Measurements from ENCODE around the gene ROBO1. TPM values are rescaled to one million over a fixed set of nuclear protein-coding genes. Genes with fewer than 3 reads are reported as not detected.

The ROBO1 gene
- total RNA-seq, 1 donor from 2014 or later, result 0.16 TPM

DNA sequence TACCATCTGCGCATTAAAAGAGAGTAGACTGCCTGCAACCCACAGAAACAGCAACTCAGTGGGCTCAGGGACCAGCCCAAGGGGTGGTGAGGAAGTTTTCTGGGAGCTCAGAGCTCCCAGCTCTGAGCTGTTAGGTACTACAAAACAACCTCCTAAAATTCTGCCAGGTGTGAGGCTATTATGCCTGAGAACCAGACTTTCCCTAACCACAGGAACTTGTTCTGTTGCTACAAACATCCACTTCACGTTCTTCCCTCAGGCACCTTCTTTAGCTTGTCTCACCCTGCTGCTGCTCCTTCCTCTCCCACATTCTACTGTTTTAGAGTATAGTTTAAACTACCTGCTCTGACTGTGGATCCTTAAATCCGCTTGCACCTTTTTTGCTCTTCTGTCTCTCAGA is 399.4 kb downstream of the ROBO1 start:
- Mint-ChIP-seq H3K36me3 (ENCODE audit: low read depth) (no peaks in the 10 kb centered on the region), H3K27ac (no peak overlapping the region), H3K4me1 (ENCODE audit: low read depth) (no peaks in the 10 kb centered on the region), H3K9me3 (no peaks in the 10 kb centered on the region), H3K27me3 (ENCODE audit: insufficient read depth) (no peaks in the 10 kb centered on the region), H3K4me3 (no peak overlapping the region)
- intact Hi-C loops (cut with micrococcal nuclease), result no loop called here
- no peak for DNase-seq (ENCODE audit: low spot score)

DNA sequence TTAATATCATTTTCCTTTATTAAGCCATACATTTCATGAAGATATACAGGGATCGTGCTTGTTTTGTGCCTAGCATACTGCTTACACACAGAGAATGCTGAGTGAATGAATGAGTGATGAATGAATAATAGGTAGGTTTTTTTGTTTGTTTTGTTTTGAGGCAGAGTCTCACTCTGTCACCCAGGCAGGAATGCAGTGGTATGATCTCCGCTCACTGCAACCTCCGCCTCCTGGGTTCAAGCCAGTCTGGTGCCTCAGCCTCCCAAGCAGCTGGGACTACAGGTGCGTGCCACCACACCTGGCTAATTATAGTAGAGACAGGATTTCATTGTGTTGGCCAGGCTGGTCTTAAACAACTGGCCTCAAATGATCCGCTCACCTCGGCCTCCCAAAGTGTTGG is 400.0 kb downstream of the ROBO1 start:
- intact Hi-C loops (cut with micrococcal nuclease), result no loop called here

DNA sequence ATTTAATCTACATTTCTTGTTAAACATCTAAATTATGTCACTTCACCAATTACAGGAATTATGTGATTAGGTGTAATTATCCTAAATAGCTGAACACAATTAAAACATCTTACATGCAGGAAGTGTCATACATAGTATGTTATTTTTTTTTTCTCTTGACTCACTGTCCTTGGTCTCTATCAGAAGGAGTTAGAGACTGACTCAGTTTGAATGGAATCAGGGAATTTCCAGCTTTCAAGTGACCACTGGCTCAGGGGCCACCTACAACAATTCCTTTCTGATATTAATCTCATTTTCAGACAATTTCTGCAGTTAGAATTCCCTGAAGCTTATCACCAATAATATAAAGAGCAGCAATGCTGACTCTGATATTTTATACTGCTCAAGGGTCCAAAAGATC is 400.7 kb downstream of the ROBO1 start:
- no peaks in the 10 kb centered on the region for H3K4me1 Mint-ChIP-seq (ENCODE audit: low read depth)
- no peaks in the 10 kb centered on the region for H3K9me3 Mint-ChIP-seq
- H3K27ac Mint-ChIP-seq, result no peak overlapping the region
- intact Hi-C loops (cut with micrococcal nuclease), result no loop called here
- no peak for DNase-seq (ENCODE audit: low spot score)
- no peaks in the 10 kb centered on the region for H3K36me3 Mint-ChIP-seq (ENCODE audit: low read depth)
- no peaks in the 10 kb centered on the region for H3K27me3 Mint-ChIP-seq (ENCODE audit: insufficient read depth)
- H3K4me3 Mint-ChIP-seq, result no peak overlapping the region

More for the DNA sequence above, 400.0 kb downstream of the ROBO1 start:
- H3K36me3 Mint-ChIP-seq (ENCODE audit: low read depth), result no peaks in the 10 kb centered on the region
- H3K9me3 Mint-ChIP-seq, result no peaks in the 10 kb centered on the region
- no peaks in the 10 kb centered on the region for H3K4me1 Mint-ChIP-seq (ENCODE audit: low read depth)
- no peak overlapping the region for H3K27ac Mint-ChIP-seq
- DNase-seq (ENCODE audit: low spot score), result no peak
- no peaks in the 10 kb centered on the region for H3K27me3 Mint-ChIP-seq (ENCODE audit: insufficient read depth)
- no peak overlapping the region for H3K4me3 Mint-ChIP-seq

DNA sequence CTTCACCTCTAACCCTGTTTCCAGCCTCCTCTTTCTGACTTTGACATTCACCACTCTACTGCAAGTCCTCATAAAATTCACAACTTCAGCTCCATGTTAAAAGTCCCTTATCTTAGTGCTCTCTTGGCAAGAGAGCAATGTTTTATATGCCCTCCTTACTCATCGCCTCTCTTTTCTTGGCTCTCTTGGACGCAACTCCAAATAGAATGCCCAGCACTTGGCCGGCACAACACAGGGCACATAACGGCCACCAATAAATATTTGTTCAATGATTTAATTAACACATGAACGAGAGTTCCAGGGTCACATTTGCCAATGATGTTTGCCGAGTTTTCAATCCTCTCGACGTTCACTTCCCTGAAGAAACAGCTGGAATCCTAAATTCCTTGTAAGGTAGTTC is 401.4 kb downstream of the ROBO1 start:
- Mint-ChIP-seq H3K4me1 (ENCODE audit: low read depth) (no peaks in the 10 kb centered on the region), H3K36me3 (ENCODE audit: low read depth) (no peaks in the 10 kb centered on the region), H3K27me3 (ENCODE audit: insufficient read depth) (no peaks in the 10 kb centered on the region), H3K4me3 (no peak overlapping the region), H3K9me3 (no peaks in the 10 kb centered on the region), H3K27ac (no peak overlapping the region)
- no peak for DNase-seq (ENCODE audit: low spot score)
- intact Hi-C loops (cut with micrococcal nuclease), result no loop called here

DNA sequence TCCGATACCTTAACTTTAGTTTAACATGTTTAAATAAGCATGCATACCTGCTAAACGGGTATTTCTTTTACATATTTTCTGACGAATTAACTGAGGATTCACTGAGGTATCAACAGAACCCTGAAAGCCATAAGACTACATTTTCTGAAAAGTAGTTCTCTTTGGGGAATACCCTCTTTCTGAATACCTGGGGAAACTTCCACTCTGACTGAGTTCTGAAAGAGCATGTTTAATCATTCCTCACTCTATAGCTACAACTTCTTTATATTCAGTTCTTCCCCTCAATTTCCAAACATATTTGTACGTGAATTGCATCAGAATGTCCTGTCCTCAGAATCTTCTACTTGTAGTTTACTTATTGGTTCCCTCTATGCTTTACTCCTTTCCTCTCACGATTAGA is 403.0 kb downstream of the ROBO1 start:
- no peaks in the 10 kb centered on the region for H3K9me3 Mint-ChIP-seq
- DNase-seq (ENCODE audit: low spot score), result no peak
- H3K4me3 Mint-ChIP-seq, result no peak overlapping the region
- H3K36me3 Mint-ChIP-seq (ENCODE audit: low read depth), result no peaks in the 10 kb centered on the region
- no peaks in the 10 kb centered on the region for H3K27me3 Mint-ChIP-seq (ENCODE audit: insufficient read depth)
- intact Hi-C loops (cut with micrococcal nuclease), result no loop called here
- H3K27ac Mint-ChIP-seq, result no peak overlapping the region
- no peaks in the 10 kb centered on the region for H3K4me1 Mint-ChIP-seq (ENCODE audit: low read depth)

DNA sequence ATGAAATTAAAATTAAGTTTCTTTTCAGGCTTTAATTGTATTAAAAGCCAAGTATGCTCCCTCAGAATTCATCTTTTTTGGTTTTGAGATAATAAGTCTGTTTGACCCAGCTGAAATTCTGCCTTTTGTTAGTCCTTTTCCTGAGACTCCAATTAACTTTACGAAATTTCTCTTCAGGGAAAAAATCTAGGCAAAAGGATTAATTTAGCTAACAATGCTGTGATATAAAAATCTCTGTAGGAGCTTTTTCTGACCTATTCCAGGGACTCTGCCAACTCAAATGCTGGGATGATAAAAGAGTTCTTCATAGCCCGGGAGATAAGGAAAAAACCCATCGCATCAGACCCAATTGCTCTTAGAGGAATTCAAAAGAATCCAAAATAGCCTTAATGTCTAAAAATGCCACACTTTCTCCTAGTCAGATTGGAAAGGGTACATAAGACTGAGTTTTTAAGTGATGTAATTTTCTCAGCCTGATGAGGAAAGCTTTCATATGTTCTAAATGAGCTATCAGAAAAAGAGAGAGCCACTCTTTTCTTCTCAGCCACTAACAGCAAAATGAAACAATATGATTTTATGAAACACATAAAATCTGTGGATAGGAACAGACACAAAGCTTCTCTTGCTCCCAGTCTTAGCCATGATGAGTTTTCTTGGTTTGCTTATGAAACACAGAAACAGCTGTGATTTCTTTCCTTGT is 405.1 kb downstream of the ROBO1 start:
- no peak overlapping the region for H3K4me3 Mint-ChIP-seq
- H3K27ac Mint-ChIP-seq, result no peak overlapping the region
- H3K36me3 Mint-ChIP-seq (ENCODE audit: low read depth), result no peaks in the 10 kb centered on the region
- no peaks in the 10 kb centered on the region for H3K9me3 Mint-ChIP-seq
- intact Hi-C loops (cut with micrococcal nuclease), result no loop called here
- H3K27me3 Mint-ChIP-seq (ENCODE audit: insufficient read depth), result no peaks in the 10 kb centered on the region
- no peak for DNase-seq (ENCODE audit: low spot score)
- H3K4me1 Mint-ChIP-seq (ENCODE audit: low read depth), result no peaks in the 10 kb centered on the region

DNA sequence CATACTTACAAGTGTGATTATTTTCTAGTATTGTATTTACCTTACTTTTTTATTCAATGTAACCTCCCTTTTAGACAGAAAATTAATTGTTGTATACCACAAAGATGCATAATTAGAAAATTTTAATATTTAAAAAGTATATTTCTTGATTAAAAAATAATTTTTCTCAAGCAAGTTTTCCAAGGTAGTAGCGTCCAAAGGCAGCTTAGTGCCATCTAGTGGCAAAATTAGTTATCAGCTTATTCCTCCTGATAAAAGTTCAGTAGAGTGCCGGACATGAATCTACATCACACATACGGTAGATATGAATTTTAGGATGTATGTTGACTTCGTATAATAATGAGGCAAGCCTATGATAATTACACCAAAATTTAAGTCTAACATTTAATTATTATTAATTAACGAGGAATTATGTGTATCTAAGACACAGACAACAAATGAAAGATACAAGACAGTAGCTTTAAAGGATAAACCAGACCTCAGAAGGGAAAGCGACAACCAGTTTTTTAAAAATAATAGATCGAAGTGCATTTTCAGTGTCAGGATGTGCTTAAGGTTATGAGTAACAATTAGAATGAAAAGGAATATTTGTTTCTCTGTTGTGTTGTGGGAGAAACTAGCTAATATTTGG is 405.9 kb downstream of the ROBO1 start:
- intact Hi-C loops (cut with micrococcal nuclease), result no loop called here
- no peaks in the 10 kb centered on the region for H3K36me3 Mint-ChIP-seq (ENCODE audit: low read depth)
- H3K4me1 Mint-ChIP-seq (ENCODE audit: low read depth), result no peaks in the 10 kb centered on the region
- DNase-seq (ENCODE audit: low spot score), result no peak
- H3K4me3 Mint-ChIP-seq, result no peak overlapping the region
- no peaks in the 10 kb centered on the region for H3K27me3 Mint-ChIP-seq (ENCODE audit: insufficient read depth)
- no peak overlapping the region for H3K27ac Mint-ChIP-seq
- H3K9me3 Mint-ChIP-seq, result no peaks in the 10 kb centered on the region

DNA sequence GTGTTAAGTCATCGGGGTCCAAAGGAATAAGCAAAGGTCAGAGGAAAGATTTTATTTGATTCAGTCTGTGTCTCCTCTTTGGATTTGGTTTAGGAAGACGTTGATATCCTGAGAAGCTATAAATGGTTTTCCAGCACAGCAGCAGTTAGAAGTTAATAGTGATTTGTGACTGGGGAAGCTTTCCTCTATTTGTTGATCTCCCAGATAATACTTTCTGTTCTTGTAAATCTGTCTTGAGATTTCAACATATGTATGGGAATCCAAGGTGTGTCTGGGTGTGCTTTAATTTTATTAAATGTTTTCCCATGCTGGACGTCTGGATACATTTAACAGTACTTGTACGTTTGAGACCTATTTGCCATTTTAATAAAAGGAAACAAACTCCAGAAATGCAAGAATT is 409.5 kb downstream of the ROBO1 start:
- no peak overlapping the region for H3K4me3 Mint-ChIP-seq
- H3K36me3 Mint-ChIP-seq (ENCODE audit: low read depth), result no peaks in the 10 kb centered on the region
- no peaks in the 10 kb centered on the region for H3K4me1 Mint-ChIP-seq (ENCODE audit: low read depth)
- no peaks in the 10 kb centered on the region for H3K27me3 Mint-ChIP-seq (ENCODE audit: insufficient read depth)
- intact Hi-C loops (cut with micrococcal nuclease), result no loop called here
- H3K27ac Mint-ChIP-seq, result no peak overlapping the region
- H3K9me3 Mint-ChIP-seq, result no peaks in the 10 kb centered on the region
- DNase-seq (ENCODE audit: low spot score), result no peak

DNA sequence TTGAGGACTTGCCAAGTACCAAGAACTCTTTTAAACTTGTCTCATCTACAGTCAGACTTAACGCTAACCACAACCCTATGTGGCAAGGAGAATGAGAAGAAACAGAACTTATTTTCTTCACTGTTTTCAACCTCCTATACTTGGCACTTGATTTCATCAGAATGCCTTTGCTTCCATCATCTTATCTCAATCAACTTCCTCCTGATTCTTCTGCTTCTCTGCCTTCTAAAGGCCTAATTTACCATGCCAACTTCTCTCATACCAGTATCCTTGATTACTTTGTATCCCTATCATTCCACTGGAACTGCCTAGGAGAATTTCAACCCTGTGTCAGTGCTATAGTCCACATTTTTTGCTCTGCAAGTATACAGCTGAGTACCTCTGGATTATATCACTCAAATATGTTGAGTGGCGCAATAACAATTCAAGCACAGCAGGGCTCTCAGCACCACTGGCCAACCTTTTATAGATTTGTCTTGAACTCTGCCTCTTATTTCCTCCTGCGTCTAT is 413.6 kb downstream of the ROBO1 start:
- H3K4me1 Mint-ChIP-seq (ENCODE audit: low read depth), result no peaks in the 10 kb centered on the region
- DNase-seq (ENCODE audit: low spot score), result no peak
- no peaks in the 10 kb centered on the region for H3K36me3 Mint-ChIP-seq (ENCODE audit: low read depth)

DNA sequence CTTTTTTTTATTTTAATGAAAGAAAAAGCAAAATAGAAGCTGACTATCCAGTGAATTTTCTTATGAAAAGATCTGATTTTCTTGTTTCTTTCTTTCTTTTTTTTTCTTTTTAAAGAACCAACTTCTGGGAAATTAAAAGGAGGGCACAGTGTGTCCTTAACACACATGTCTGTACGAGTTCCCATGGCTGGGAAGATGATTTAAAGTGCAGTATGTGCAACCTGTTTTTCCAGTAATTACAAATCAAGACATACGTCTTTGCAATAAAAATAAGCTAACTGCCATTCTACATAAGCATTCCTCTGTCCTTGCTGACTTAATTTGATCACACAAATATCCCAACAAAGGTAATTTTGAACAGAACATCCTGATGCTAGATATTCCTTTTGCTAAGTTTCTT is 416.1 kb downstream of the ROBO1 start:
- no peaks in the 10 kb centered on the region for H3K9me3 Mint-ChIP-seq
- H3K36me3 Mint-ChIP-seq (ENCODE audit: low read depth), result no peaks in the 10 kb centered on the region
- H3K4me3 Mint-ChIP-seq, result no peak overlapping the region
- H3K27me3 Mint-ChIP-seq (ENCODE audit: insufficient read depth), result no peaks in the 10 kb centered on the region
- no peaks in the 10 kb centered on the region for H3K4me1 Mint-ChIP-seq (ENCODE audit: low read depth)
- DNase-seq (ENCODE audit: low spot score), result no peak
- intact Hi-C loops (cut with micrococcal nuclease), result no loop called here
- no peak overlapping the region for H3K27ac Mint-ChIP-seq

More for the DNA sequence above, 413.6 kb downstream of the ROBO1 start:
- H3K9me3 Mint-ChIP-seq, result no peaks in the 10 kb centered on the region
- H3K27me3 Mint-ChIP-seq (ENCODE audit: insufficient read depth), result no peaks in the 10 kb centered on the region
- H3K27ac Mint-ChIP-seq, result no peak overlapping the region
- no peak overlapping the region for H3K4me3 Mint-ChIP-seq
- intact Hi-C loops (cut with micrococcal nuclease), result no loop called here

DNA sequence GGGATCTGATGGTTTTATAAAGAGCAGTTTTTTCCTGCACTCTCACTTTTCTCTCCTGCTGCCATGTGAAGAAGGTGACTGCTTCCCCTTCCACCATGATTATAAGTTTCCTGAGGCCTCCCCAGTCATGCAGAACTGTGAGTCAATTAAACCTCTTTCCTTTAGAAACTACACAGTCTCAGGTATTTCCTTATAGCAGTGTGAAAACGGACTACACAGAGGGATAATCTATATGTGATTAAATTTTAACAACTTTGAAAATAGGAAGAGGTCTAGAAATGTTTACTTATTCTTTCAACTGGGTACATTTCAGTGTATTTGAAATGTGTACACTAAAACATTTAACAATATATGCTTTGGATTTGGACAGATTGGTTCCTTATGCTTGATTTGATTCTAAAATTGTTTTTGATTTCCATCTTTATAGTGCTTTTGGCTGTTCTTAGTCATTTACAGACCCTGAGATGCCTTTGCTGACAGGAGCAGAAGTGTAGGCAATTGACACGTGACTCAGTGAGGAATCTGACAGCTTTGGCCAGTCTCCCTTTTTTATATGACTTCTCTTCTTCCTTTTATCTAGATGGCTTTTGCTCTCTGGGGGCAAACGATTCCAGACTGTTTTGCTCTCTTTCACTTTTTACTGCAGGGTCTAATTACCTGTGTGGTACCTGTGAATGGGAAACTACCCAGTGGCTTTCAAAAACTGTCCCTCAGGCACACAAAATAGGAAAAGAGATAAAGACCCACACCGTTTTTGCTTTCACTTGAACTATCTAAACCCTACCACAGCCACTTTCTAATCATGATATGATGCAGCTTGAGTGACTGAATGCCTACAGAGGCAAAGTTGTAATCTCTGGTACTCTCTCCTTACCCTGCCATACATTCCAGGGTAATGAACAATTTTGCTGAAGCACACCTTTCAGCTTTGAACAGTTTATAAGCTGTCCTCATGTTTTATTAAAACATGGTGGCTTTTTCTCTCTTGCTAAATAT is 422.6 kb downstream of the ROBO1 start:
- no peaks in the 10 kb centered on the region for H3K9me3 Mint-ChIP-seq
- DNase-seq (ENCODE audit: low spot score), result no peak

DNA sequence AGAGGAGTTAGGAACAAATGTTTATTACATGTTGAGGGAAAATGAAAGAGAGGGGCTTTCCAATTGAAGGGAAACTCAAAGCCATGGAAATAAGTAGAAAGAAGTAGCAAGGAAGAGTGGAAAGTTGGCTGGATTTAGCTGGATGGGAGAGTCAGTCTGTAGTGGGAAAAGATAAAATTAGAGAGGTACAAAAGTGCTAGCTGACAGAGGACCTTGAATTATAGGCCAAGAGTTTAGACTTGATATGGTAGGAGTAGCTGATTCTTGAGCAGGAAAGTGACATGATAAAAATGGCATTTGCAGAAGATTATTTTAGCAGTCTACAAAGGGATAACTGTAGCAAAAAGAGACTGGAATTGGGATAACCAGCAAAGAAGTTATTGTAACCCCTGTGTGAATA is 425.8 kb downstream of the ROBO1 start:
- no peaks in the 10 kb centered on the region for H3K36me3 Mint-ChIP-seq (ENCODE audit: low read depth)
- H3K27me3 Mint-ChIP-seq (ENCODE audit: insufficient read depth), result no peaks in the 10 kb centered on the region
- no peaks in the 10 kb centered on the region for H3K9me3 Mint-ChIP-seq
- intact Hi-C loops (cut with micrococcal nuclease), result no loop called here
- no peak for DNase-seq (ENCODE audit: low spot score)
- no peak overlapping the region for H3K27ac Mint-ChIP-seq
- H3K4me3 Mint-ChIP-seq, result no peak overlapping the region
- H3K4me1 Mint-ChIP-seq (ENCODE audit: low read depth), result no peaks in the 10 kb centered on the region

More for the DNA sequence above, 422.6 kb downstream of the ROBO1 start:
- Mint-ChIP-seq H3K36me3 (ENCODE audit: low read depth) (no peaks in the 10 kb centered on the region), H3K27ac (no peak overlapping the region), H3K4me1 (ENCODE audit: low read depth) (no peaks in the 10 kb centered on the region), H3K27me3 (ENCODE audit: insufficient read depth) (no peaks in the 10 kb centered on the region), H3K4me3 (no peak overlapping the region)
- intact Hi-C loops (cut with micrococcal nuclease), result no loop called here

DNA sequence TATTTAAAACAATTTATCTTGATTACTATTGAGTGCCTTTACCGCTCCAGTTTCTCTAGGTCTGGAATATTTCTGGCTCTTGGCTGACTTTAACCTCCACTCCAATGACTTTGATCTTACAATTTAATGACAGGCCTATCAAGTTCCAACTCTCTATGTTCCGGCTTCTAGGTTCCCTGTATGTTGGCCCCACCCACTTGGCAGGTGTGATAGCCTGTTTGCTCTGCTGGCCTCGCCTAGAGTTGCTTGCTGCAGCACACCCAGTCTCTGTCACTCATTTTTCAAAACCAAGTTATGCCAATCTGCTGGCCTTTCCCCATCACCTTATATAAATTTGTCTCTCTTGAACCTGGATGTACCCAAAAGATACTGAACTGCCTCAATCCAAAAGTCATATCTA is 428.0 kb downstream of the ROBO1 start:
- H3K27me3 Mint-ChIP-seq (ENCODE audit: insufficient read depth), result no peaks in the 10 kb centered on the region
- H3K9me3 Mint-ChIP-seq, result no peaks in the 10 kb centered on the region
- intact Hi-C loops (cut with micrococcal nuclease), result no loop called here
- no peak overlapping the region for H3K4me3 Mint-ChIP-seq
- no peaks in the 10 kb centered on the region for H3K4me1 Mint-ChIP-seq (ENCODE audit: low read depth)
- no peaks in the 10 kb centered on the region for H3K36me3 Mint-ChIP-seq (ENCODE audit: low read depth)
- H3K27ac Mint-ChIP-seq, result no peak overlapping the region
- DNase-seq (ENCODE audit: low spot score), result no peak
